T-helper 1 cell (primary cell): ENCODE results near the gene ABCD2.
"Not testable (repeated sequence)": the region's sequence is repeated elsewhere in the genome, so short reads cannot be mapped to it uniquely, and the experiment has no call there.

ENCODE experiments used
- DNase-seq, 5 donors: peaks; one replicate each; pipeline ENCODE4 v3.0.0-alpha.2; 2012 to 2020
- total RNA-seq, 4 donors: gene quantifications; one replicate each; lab custom pipeline; 2026; lab: John Stamatoyannopoulos, UW

The ABCD2 gene
- total RNA-seq = 26.0 to 62.5 (median 51.0) reads per million in 4 donors

- DNase-seq = peak; percentile 40 to 96 (median 64)
Observed at GRCh38 chr12:39619660-39620433, at the start of gene ABCD2. TSS of gene ABCD2 (minus strand) at chr12:39619803. CDS start at chr12:39619615, 188 bp downstream.

- DNase-seq = no peak
Observed at GRCh38 chr12:39660101-39660500, 40.5 kb upstream of the ABCD2 start.

GRCh38 chr12:39647383-39647782 is 27.8 kb upstream of the ABCD2 start:
- no peak for DNase-seq

GRCh38 chr12:39646963-39647362 is 27.4 kb upstream of the ABCD2 start:
- no peak for DNase-seq

- no peak for DNase-seq
Observed at GRCh38 chr12:39643052-39643451, 23.4 kb upstream of the ABCD2 start.

GRCh38 chr12:39638840-39639239 is 19.2 kb upstream of the ABCD2 start:
- DNase-seq = no peak

DNA sequence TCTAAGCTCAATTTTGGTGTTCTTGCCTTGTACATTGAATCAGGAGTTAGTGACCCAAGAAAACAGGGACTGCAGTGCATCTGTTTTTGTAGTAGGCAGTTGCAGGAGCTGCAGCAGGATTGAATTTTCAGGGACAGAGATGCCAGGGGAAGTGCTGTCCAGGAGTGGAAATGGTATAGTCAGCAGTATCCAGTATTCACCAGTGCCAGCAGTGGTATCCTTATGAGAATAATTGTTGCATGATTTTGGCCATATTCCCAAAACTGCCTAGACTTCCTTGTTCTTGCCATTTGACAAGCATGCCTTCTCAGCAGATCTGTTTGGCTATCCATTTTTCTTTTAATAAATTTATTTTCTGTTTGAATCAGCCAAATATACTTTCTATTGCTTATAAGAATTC is 18.6 kb upstream of the ABCD2 start:
- DNase-seq = no peak

GRCh38 chr12:39632670-39633069 is 13.1 kb upstream of the ABCD2 start:
- no peak for DNase-seq

- DNase-seq = peak in 1 of 5 donors; percentile 83
Observed at GRCh38 chr12:39628836-39629235, 9.2 kb upstream of the ABCD2 start.

- DNase-seq = peak in 1 of 5 donors; percentile 56
Observed at GRCh38 chr12:39627914-39628313, 8.3 kb upstream of the ABCD2 start.

GRCh38 chr12:39626033-39626814 is 6.6 kb upstream of the ABCD2 start:
- no peak for DNase-seq

DNA sequence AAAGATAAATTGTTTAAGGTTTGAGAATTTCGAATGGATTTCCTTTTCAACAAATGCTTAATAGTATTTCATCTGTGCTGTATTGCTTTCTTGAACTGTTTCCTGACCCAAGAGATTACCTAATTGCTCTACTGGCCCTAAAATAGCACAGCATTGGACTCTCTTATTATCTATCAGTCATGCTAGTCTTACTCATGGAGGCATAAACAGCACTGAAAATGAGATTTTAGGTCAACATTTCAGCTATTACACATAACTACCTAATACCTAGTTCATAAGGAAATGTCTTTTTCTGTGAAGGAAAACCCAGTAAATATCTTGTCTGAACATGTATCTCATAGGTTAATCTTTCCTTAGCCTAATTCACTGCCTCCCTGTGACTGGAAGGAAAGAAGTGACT is 4.3 kb upstream of the ABCD2 start:
- no peak for DNase-seq

DNA sequence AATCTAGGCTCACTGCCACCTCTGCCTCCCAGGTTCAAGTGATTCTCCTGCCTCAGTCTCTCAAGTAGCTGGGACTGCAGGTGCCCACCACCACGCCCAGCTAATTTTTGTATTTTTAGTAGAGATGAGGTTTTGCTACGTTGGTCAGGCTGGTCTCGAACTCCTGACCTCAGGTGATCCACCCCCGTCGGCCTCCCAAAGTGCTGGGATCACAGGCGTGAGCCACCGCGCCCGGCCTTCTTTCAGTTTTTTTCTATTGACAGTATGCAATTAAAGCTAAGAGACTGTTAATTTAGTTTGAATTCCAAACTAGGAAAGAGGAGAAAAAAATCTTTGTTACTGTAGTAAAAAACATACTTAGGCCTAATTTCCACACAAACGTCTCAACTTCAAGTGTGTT is 3.6 kb upstream of the ABCD2 start:
- DNase-seq = not testable (repeated sequence)

- DNase-seq = peak in 1 of 5 donors; percentile 67
Observed at GRCh38 chr12:39622306-39622705, 2.7 kb upstream of the ABCD2 start.

GRCh38 chr12:39621670-39622069 is 2.1 kb upstream of the ABCD2 start:
- DNase-seq = no peak

- DNase-seq = peak in 4 of 5 donors; percentile 16 to 83 (median 23)
Observed at GRCh38 chr12:39620659-39621658, 1.4 kb upstream of the ABCD2 start.

- DNase-seq = peak in 1 of 5 donors; percentile 62
Observed at GRCh38 chr12:39619316-39619659, 315 bp downstream of the ABCD2 start.

DNA sequence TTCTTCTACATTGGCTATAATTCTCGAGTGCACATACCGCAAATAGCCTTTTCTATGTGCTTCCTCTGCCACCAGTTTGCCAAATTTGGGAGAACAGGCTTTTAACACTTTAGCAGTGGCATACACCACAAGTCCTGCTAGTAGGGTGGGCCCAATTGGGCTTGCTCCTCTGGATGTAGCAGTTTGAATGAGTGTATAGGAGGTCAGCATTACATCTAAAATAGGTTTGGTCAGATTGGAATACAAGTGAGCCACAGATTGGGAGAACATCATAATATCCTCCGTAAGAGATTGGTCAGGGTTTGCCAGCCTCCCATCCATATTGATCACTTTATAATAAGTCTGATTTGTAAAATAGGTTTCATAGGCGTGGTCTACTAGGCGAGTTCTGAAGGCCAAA is 902 bp downstream of the ABCD2 start:
- peak in 1 of 5 donors; percentile 22 for DNase-seq

GRCh38 chr12:39617887-39618286 is 1.7 kb downstream of the ABCD2 start:
- DNase-seq = peak in 1 of 5 donors; percentile 23

- no peak for DNase-seq
Observed at GRCh38 chr12:39616666-39617065, 2.9 kb downstream of the ABCD2 start.

DNA sequence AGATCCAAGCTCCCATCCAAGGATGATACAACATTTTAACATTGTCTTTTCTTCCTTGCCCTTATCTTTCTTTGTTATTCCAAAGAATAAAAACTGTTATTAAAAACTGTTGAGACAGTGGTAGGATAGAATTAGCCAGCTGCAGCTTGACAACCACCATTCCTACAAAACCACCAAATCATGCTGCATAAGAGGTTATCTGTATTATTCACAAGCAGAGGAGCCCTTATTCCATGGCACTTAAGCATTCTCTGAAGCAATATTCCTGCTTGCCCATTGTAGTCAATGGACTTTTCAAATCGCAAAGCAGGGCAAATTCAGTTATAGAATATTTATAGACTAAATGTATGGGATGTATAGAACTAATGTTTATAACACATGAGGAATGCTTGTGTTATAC is 3.4 kb downstream of the ABCD2 start:
- no peak for DNase-seq

DNA sequence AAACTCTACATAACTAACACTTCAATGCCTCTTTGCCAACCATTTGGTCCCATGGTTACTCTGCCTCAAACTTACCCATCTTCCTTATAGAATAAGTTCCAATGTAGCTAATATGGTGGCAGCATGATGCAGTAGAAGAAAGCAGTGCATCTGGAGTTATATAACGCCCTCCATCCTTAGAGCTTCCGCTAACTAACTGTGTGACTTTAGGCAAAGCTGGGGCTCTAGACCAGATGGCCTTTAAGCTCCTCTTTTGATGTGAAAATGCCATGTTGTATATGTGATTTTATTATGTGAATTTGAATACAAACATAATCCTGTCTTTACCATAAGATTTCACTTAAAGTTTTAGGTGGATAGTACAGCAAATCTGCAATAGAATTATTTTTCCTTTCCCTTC is 6.1 kb downstream of the ABCD2 start:
- no peak for DNase-seq

- DNase-seq = no peak
Observed at GRCh38 chr12:39612250-39612649, 7.4 kb downstream of the ABCD2 start.
